ENCODE results near the gene LAMA5. TPM values are rescaled to one million over a fixed set of nuclear protein-coding genes. Genes with fewer than 3 reads are reported as not detected.

LAMA5 gene
- total and polyA plus RNA-seq, 2 experiments from 2014 or later = 71.3 to 252 TPM

GRCh38 chr20:62368392-62368975 lies 1.4 kb upstream of the LAMA5 start:
- TF ChIP-seq EZH2 (IDR thresholded peaks at IDR 0.05; ENCODE audit: borderline replicate concordance) (no peak), EZH2phosphoT487 (IDR thresholded peaks at IDR 0.05; ENCODE audit: low read depth, severe bottlenecking, unreplicated experiment) (no peak), CTCF (IDR thresholded peaks at IDR 0.05; ENCODE audit: poor library complexity) (no peak)

DNA sequence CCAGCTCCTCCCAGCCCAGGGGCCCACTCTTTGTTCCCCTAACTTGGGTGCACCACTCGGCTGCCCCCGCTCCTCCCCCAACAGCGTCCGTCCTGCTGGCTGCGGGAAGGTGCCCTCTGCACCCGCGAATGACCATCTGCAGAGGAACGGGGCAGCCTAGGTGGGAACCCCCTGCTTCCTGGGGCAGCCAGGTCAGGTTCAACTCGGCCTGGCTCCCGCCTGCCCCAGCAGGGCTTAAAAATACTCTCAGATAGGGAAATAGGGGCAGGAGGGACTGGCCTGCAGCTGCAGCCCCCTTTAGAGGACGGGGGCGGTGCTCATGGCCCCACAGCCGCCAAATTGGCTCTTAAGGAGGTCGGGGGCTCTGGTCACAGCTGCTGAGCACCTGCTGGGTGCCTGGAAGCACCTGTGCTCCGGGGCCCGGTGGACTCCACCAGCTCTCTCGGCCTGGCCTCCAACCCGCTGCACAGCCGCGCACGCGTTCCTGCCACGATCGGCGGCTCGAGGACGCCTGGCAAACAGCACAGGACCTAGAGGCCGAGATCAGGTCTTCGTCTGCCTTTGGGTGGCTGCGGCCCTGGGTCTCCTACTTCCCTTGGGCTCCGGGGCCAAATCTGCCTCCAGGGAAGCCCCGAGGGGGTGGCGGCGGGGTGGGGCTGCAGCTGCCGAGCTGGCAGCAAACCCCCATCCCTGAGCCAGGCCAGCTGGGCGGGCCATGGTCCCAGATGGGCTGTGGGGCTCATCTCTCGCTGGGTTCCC lies 700 bp upstream of the LAMA5 start:
- Histone ChIP-seq H3K27me3 (no peaks in the 10 kb centered on the region), H3K27ac (peak overlapping the region; percentile 86), H4K20me1 (ENCODE audit: insufficient read depth, poor library complexity, severe bottlenecking) (peaks cover 24% of the 10 kb centered on the region), H3K36me3 (replicated peaks; ENCODE audit: insufficient read depth, low read depth) (no peaks in the 10 kb centered on the region), H3K9me3 (ENCODE audit: low read depth) (no peaks in the 10 kb centered on the region), H3K4me3 (peak overlapping the region; percentile 52), H3K4me2 (peak overlapping the region; percentile 91), H3K9me2 (replicated peaks; ENCODE audit: insufficient read depth) (no peaks in the 10 kb centered on the region), H3K79me2 (peaks cover 39% of the 10 kb centered on the region), H3K4me1 (ENCODE audit: insufficient read depth) (peaks cover 69% of the 10 kb centered on the region), H2AFZ (peak overlapping the region; percentile 40)
- peak; percentile 72 for DNase-seq (ENCODE audit: low spot score)
- no peak for TF ChIP-seq CTCF (IDR thresholded peaks at IDR 0.05; ENCODE audit: poor library complexity)
- TF ChIP-seq EZH2 (IDR thresholded peaks at IDR 0.05; ENCODE audit: borderline replicate concordance) = no peak
- TF ChIP-seq EZH2phosphoT487 (IDR thresholded peaks at IDR 0.05; ENCODE audit: low read depth, severe bottlenecking, unreplicated experiment) = no peak
- 16% methylated on average over 36 of the region's 37 CpGs for WGBS (ENCODE audit: low lambda C conversion rate, missing lambda C conversion rate)

More at GRCh38 chr20:62368392-62368975, 1.4 kb upstream of the LAMA5 start:
- peaks cover 32% of the 10 kb centered on the region for H3K79me2 ChIP-seq
- DNase-seq (ENCODE audit: low spot score) = peak; percentile 85
- peak overlapping the region; percentile 86 for H3K27ac ChIP-seq
- no peaks in the 10 kb centered on the region for H3K9me3 ChIP-seq (ENCODE audit: low read depth)
- H3K36me3 ChIP-seq (replicated peaks; ENCODE audit: insufficient read depth, low read depth) = no peaks in the 10 kb centered on the region
- H3K9me2 ChIP-seq (replicated peaks; ENCODE audit: insufficient read depth) = no peaks in the 10 kb centered on the region
- WGBS (ENCODE audit: low lambda C conversion rate, missing lambda C conversion rate) = 5% methylated on average over 10 of the region's 15 CpGs
- no peak overlapping the region for H2AFZ ChIP-seq
- H3K4me3 ChIP-seq = no peak overlapping the region
- no peaks in the 10 kb centered on the region for H3K27me3 ChIP-seq
- peak overlapping the region; percentile 91 for H3K4me2 ChIP-seq
- peaks cover 63% of the 10 kb centered on the region for H3K4me1 ChIP-seq (ENCODE audit: insufficient read depth)
- peaks cover 17% of the 10 kb centered on the region for H4K20me1 ChIP-seq (ENCODE audit: insufficient read depth, poor library complexity, severe bottlenecking)

DNA sequence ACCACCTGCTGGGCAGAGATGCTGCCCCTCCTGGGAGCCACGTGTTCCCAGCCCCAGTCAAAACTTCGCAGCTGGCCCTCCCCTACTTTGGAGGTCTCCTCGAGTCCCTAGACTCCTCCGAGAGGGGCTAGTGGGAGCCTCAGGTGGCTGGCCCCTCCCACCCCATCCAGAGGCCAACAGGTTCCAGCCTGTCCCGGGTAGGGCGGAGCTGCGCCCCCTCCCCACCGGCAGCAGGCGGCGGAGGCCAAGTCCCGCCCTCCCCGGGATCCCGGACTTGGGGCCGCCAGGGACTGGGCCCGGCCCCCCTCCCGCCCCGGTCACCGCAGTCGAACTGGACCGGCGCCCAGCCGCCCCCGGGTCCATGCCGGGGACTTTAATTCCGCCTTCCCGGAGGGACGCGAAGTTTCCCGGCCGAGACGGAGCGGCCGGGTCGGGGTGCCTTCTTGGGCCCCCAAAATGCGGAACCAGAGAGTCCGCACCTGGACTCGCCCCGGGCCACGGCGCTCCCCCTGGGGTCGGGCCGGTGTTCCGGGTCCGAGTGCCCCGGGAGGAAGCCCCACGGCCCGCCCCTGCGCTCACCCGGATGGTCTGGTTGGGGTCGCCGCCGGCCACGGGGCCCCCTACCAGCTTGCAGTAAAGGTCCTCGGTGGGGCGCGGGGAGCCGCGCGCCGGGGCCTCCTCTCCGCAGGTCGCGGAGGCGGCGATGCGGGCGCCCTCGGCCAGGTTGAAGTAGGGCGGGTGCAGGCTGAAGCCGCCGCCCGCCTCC lies 559 bp downstream of the LAMA5 start:
- Histone ChIP-seq H4K20me1 (ENCODE audit: insufficient read depth, poor library complexity, severe bottlenecking) (peaks cover 30% of the 10 kb centered on the region), H3K9me2 (replicated peaks; ENCODE audit: insufficient read depth) (no peaks in the 10 kb centered on the region), H3K27me3 (no peaks in the 10 kb centered on the region), H3K36me3 (replicated peaks; ENCODE audit: insufficient read depth, low read depth) (no peaks in the 10 kb centered on the region), H3K27ac (peak overlapping the region; percentile 92), H3K4me1 (ENCODE audit: insufficient read depth) (peaks cover 80% of the 10 kb centered on the region), H3K4me2 (peak overlapping the region; percentile 91), H3K9me3 (ENCODE audit: low read depth) (no peaks in the 10 kb centered on the region), H3K79me2 (peaks cover 50% of the 10 kb centered on the region), H2AFZ (no peak overlapping the region), H3K4me3 (peak overlapping the region; percentile 99)
- 3% methylated on average over 50 of the region's 72 CpGs for WGBS (ENCODE audit: low lambda C conversion rate, missing lambda C conversion rate)
- peak; percentile 83 for DNase-seq (ENCODE audit: low spot score)
- TF ChIP-seq EZH2phosphoT487 (IDR thresholded peaks at IDR 0.05; ENCODE audit: low read depth, severe bottlenecking, unreplicated experiment) = no peak
- no peak for TF ChIP-seq EZH2 (IDR thresholded peaks at IDR 0.05; ENCODE audit: borderline replicate concordance)
- no peak for TF ChIP-seq CTCF (IDR thresholded peaks at IDR 0.05; ENCODE audit: poor library complexity)
